ENCODE results near the gene GOLGA7B.

GRCh38 chr10:97904576-97904975 is 54.9 kb downstream of the GOLGA7B start:
- TF ChIP-seq ZNF274 (IDR thresholded peaks at IDR 0.05; ENCODE audit: low read depth, low read length) (no peak), YY1 (IDR thresholded peaks at IDR 0.05; ENCODE audit: insufficient read depth, insufficient read length) (no peak)

Data from NT2/D1 (cell line).